Measurements from ENCODE around the gene CELF5. TPM values are rescaled to one million over a fixed set of nuclear protein-coding genes. Genes with fewer than 3 reads are reported as not detected.

Gene CELF5
- total RNA-seq, 3 donors from 2014 or later (not counting 1 experiment from before 2014, with no cell fraction given) = 0.41 to 0.83 TPM; not detected in 1

DNA sequence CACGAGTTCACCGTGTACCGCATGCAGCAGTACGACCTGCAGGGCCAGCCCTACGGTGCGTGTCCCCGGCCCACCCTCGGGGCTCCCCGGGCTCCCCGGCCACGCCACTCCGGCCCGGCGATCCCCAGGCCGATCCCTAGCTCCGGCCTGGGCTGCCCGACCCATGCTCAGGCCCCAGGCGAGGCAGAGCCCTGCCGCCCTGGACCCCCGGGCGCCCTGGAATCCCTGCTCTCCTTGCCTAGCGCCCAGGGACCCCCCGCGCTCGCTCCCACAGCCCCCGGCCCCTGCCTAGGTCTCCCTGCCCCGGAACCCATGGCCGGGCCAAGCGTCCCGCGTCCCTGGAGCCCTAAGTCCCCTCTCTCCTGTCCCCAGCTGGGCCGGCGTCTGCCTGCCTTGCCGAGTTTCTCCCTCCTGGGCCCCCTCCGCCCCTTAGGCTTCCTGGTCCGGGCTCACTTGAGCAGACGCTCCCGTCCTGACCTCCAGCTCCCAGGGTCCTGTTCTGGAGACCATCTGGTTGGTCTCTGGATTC, 38.2 kb upstream of the CELF5 start:
- no peak for ATAC-seq
- H3K36me3 ChIP-seq (ENCODE audit: control insufficient read depth, insufficient read depth, low read length) = peaks cover 21% of the 10 kb centered on the region
- DNase-seq = peak in 1 of 2 donors; percentile 35

DNA sequence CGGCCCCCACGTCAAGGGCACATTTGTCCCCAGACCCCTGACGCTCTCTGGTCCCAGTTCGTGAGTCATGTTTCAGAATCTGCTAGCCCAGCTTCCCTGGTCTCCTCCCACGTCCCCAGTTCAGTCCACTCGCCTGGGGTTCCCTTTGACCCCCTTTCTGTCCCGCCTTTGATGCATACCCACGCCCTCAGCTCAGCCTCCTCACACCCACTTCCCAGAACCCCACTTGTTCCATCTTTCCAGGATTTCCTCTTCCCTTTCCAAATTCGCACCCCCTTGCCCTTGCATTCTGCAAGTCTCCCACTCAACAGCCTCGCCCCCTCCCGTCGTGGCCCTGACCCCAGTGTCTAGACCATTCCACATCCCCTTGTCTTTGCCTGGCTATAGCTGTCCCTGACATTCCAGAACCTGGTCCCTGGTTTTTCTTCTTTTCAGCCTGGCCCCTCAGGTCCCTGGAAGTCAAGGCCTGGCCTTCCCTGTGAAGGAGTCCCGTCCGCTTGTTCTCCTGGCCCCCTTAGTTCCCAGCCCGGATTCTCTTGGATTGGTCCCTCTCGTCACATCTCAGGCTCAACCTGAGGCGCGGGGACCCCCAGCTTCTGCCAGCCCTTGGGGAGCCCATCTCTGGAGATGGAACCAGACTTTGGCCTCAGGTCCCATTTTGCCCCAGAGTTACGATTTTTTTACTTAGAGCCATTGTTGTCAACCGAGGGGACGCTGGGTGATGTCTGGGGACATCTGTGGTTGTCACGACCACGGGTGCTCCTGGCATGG, 37.4 kb upstream of the CELF5 start:
- intact Hi-C loops (cut with micrococcal nuclease) = loop anchor here (10.0 kb wide), 2 partner anchors 232 to 248 kb away; no protein-coding TSS in a partner anchor
- 77% methylated on average over 23 of the region's 23 CpGs for WGBS (ENCODE audit: insufficient coverage)
- Histone ChIP-seq H3K4me3 (ENCODE audit: low read length) (peak overlapping the region; percentile 52), H3K27ac (ENCODE audit: low read length) (no peak overlapping the region), H3K36me3 (ENCODE audit: control insufficient read depth, insufficient read depth, low read length) (peaks cover 18% of the 10 kb centered on the region), H3K9me3 (ENCODE audit: control insufficient read depth, insufficient read depth, low read length) (no peaks in the 10 kb centered on the region), H3K27me3 (ENCODE audit: control insufficient read depth, insufficient read depth, low read length) (no peaks in the 10 kb centered on the region), H3K4me1 (ENCODE audit: control insufficient read depth, insufficient read depth, low read length) (peaks cover 67% of the 10 kb centered on the region)
- no peaks in the 10 kb centered on the region for H3K27me3 Mint-ChIP-seq (ENCODE audit: low read depth in 2 of 2)
- peaks cover 29 to 56% of the 10 kb centered on the region in 2 donors for H3K4me1 Mint-ChIP-seq
- H3K36me3 Mint-ChIP-seq = no peaks in the 10 kb centered on the region
- ATAC-seq (no peak), DNase-seq (no peak)
- peak overlapping the region; percentile 65 to 94 for H3K27ac Mint-ChIP-seq
- peak overlapping the region; percentile 89 for H3K4me3 Mint-ChIP-seq
- TF ChIP-seq, protein P1, sequence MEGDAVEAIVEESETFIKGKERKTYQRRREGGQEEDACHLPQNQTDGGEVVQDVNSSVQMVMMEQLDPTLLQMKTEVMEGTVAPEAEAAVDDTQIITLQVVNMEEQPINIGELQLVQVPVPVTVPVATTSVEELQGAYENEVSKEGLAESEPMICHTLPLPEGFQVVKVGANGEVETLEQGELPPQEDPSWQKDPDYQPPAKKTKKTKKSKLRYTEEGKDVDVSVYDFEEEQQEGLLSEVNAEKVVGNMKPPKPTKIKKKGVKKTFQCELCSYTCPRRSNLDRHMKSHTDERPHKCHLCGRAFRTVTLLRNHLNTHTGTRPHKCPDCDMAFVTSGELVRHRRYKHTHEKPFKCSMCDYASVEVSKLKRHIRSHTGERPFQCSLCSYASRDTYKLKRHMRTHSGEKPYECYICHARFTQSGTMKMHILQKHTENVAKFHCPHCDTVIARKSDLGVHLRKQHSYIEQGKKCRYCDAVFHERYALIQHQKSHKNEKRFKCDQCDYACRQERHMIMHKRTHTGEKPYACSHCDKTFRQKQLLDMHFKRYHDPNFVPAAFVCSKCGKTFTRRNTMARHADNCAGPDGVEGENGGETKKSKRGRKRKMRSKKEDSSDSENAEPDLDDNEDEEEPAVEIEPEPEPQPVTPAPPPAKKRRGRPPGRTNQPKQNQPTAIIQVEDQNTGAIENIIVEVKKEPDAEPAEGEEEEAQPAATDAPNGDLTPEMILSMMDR (IDR thresholded peaks at IDR 0.05) = no peak
- H3K9me3 Mint-ChIP-seq = no peaks in the 10 kb centered on the region

More for the DNA sequence above, 38.2 kb upstream of the CELF5 start:
- Mint-ChIP-seq H3K27me3 (ENCODE audit: low read depth in 2 of 2) (no peaks in the 10 kb centered on the region), H3K4me1 (peaks cover 29 to 56% of the 10 kb centered on the region in 2 donors), H3K27ac (peak overlapping the region; percentile 65 to 94), H3K9me3 (no peaks in the 10 kb centered on the region), H3K4me3 (peak overlapping the region; percentile 95), H3K36me3 (no peaks in the 10 kb centered on the region)
- Histone ChIP-seq H3K4me1 (ENCODE audit: control insufficient read depth, insufficient read depth, low read length) (peaks cover 75% of the 10 kb centered on the region), H3K27me3 (ENCODE audit: control insufficient read depth, insufficient read depth, low read length) (no peaks in the 10 kb centered on the region), H3K27ac (ENCODE audit: low read length) (peak overlapping the region; percentile 45), H3K4me3 (ENCODE audit: low read length) (peak overlapping the region; percentile 52), H3K9me3 (ENCODE audit: control insufficient read depth, insufficient read depth, low read length) (no peaks in the 10 kb centered on the region)
- intact Hi-C loops (cut with micrococcal nuclease) = loop anchor here (10.0 kb wide), 2 partner anchors 231 to 249 kb away; no protein-coding TSS in a partner anchor
- under 1% methylated on average over 38 of the region's 38 CpGs for WGBS (ENCODE audit: insufficient coverage)
- TF ChIP-seq, protein P1 (IDR thresholded peaks at IDR 0.05) = no peak

DNA sequence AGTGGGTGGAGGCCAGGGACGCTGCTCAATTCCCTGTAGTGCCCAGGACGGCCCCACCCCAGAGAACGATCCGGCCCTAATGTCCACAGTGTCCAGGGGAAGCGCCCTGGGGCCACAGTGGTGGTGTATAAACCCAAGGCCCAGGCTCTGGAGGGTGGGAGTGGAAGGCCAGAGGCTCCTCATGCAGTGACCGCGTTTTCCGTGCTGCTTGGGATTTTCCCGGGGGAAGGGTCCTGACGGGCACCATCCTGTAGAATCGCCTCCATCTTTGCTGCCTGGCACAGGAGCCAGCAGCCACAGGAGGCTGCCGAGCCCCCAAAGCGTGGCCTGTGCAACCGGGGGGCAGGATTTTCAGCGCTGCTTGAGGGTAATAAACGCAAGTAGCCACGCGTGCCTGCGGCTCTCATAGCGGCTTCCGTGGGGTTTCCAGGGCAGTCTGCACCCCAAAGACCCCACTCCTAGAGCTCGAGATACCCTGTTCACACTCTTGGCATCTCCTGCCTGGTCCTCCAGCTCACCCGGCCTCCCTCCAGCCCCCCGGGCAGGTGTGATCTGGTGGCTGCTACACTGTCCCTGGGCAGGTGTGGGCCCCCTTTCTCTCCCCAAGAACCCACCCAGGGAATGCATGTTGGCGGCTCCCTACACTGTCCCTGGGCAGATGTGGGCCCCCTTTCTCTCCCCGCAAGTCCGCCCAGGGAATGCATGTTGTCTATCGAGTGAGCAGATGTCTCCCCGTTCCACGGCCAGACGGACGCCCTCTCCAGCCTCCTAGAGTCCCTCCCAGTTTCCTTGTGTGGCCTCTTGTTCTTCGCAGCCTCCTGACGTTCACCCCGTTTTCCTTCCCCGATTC, 36.6 kb upstream of the CELF5 start:
- H3K4me3 ChIP-seq (ENCODE audit: low read length) = no peak overlapping the region
- peaks cover 16% of the 10 kb centered on the region for H3K36me3 ChIP-seq (ENCODE audit: control insufficient read depth, insufficient read depth, low read length)
- H3K27ac Mint-ChIP-seq = peak overlapping the region; percentile 65 to 94
- H3K27me3 ChIP-seq (ENCODE audit: control insufficient read depth, insufficient read depth, low read length) = no peaks in the 10 kb centered on the region
- H3K9me3 ChIP-seq (ENCODE audit: control insufficient read depth, insufficient read depth, low read length) = no peaks in the 10 kb centered on the region
- H3K27ac ChIP-seq (ENCODE audit: low read length) = no peak overlapping the region
- H3K36me3 Mint-ChIP-seq = no peaks in the 10 kb centered on the region
- ATAC-seq (no peak), DNase-seq (no peak)
- H3K4me1 ChIP-seq (ENCODE audit: control insufficient read depth, insufficient read depth, low read length) = peaks cover 59% of the 10 kb centered on the region
- H3K4me3 Mint-ChIP-seq = peak overlapping the region; percentile 89
- WGBS (ENCODE audit: insufficient coverage) = 91% methylated on average over 36 of the region's 36 CpGs
- H3K9me3 Mint-ChIP-seq = no peaks in the 10 kb centered on the region
- intact Hi-C loops (cut with micrococcal nuclease) = loop anchor here (10.0 kb wide), 2 partner anchors 233 to 247 kb away; no protein-coding TSS in a partner anchor
- TF ChIP-seq, protein P1 (IDR thresholded peaks at IDR 0.05) = no peak
- H3K27me3 Mint-ChIP-seq (ENCODE audit: low read depth in 2 of 2) = no peaks in the 10 kb centered on the region
- H3K4me1 Mint-ChIP-seq = peaks cover 29 to 54% of the 10 kb centered on the region in 2 donors
